GM18907 (cell line): ENCODE measurements around the gene MUC5B.

ENCODE experiments used
- ATAC-seq: cut with Tn5 transposase; IDR thresholded peaks from one replicate; pipeline ENCODE4 v1.9.1; 2021; ENCODE audit warnings: mild to moderate bottlenecking, moderate library complexity; ENCODE audit not compliant: unreplicated experiment

MUC5B gene

GRCh38 chr11:1230456-1231395, 7.9 kb downstream of the MUC5B start:
- no peak for ATAC-seq

- ATAC-seq = no peak
Observed at GRCh38 chr11:1231396-1232020, 8.6 kb downstream of the MUC5B start.

- no peak for ATAC-seq
Observed at GRCh38 chr11:1232021-1232882, 9.4 kb downstream of the MUC5B start.

- ATAC-seq = no peak
Observed at GRCh38 chr11:1232883-1233321, 10.0 kb downstream of the MUC5B start.

GRCh38 chr11:1233351-1234053, 10.6 kb downstream of the MUC5B start:
- ATAC-seq = no peak

GRCh38 chr11:1234054-1234720, 11.3 kb downstream of the MUC5B start:
- ATAC-seq = no peak

GRCh38 chr11:1234771-1235305, 12.0 kb downstream of the MUC5B start:
- ATAC-seq = no peak

GRCh38 chr11:1235306-1235900, 12.5 kb downstream of the MUC5B start:
- ATAC-seq = no peak

- no peak for ATAC-seq
Observed at GRCh38 chr11:1235901-1236315, 13.0 kb downstream of the MUC5B start.

GRCh38 chr11:1236316-1237127, 13.7 kb downstream of the MUC5B start:
- ATAC-seq = no peak

- no peak for ATAC-seq
Observed at GRCh38 chr11:1237128-1237580, 14.3 kb downstream of the MUC5B start.

- no peak for ATAC-seq
Observed at GRCh38 chr11:1237851-1238250, 15.0 kb downstream of the MUC5B start.

- ATAC-seq = no peak
Observed at GRCh38 chr11:1238767-1239595, 16.1 kb downstream of the MUC5B start.

GRCh38 chr11:1239596-1240205, 16.8 kb downstream of the MUC5B start:
- ATAC-seq = no peak

GRCh38 chr11:1240771-1241170, 17.9 kb downstream of the MUC5B start:
- ATAC-seq = no peak

GRCh38 chr11:1241706-1242105, 18.8 kb downstream of the MUC5B start:
- ATAC-seq = no peak

- ATAC-seq = no peak
Observed at GRCh38 chr11:1242289-1242688, 19.4 kb downstream of the MUC5B start.
